KG1 (cell line): ENCODE data around the gene TRIM28.
A peak's percentile ranks its signal among the peaks of the same experiment; 100 is the strongest.
"Not testable (repeated sequence)": the region's sequence is repeated elsewhere in the genome, so short reads cannot be mapped to it uniquely, and the experiment has no call there.

ENCODE experiments used
- DNase-seq: peaks from one replicate; lab custom pipeline; 2025; lab: John Stamatoyannopoulos, UW

The TRIM28 gene

GRCh38 chr19:58519087-58519354, 24.8 kb upstream of the TRIM28 start:
- DNase-seq, result peak; percentile 83

GRCh38 chr19:58519355-58520256, 24.3 kb upstream of the TRIM28 start, which contains the start of gene ZBTB45:
Gene ZBTB45 (minus strand): TSS chr19:58519810. CDS start chr19:58517673, 2,137 bp downstream.
- peak; percentile 95 for DNase-seq

GRCh38 chr19:58520257-58520599, 23.6 kb upstream of the TRIM28 start:
- no peak for DNase-seq

- no peak for DNase-seq
These were observed 22.2 kb upstream of the TRIM28 start for GRCh38 chr19:58521651-58522050.

GRCh38 chr19:58522709-58523108, 21.2 kb upstream of the TRIM28 start:
- no peak for DNase-seq

- DNase-seq, result no peak
These were observed 14.5 kb upstream of the TRIM28 start for GRCh38 chr19:58529405-58529804.

- DNase-seq, result no peak
These were observed 12.6 kb upstream of the TRIM28 start for GRCh38 chr19:58531034-58531840.

GRCh38 chr19:58535857-58536256, 8.0 kb upstream of the TRIM28 start:
- no peak for DNase-seq

GRCh38 chr19:58536852-58537798, 6.7 kb upstream of the TRIM28 start:
- no peak for DNase-seq

GRCh38 chr19:58538257-58539168, 5.4 kb upstream of the TRIM28 start:
- DNase-seq, result no peak

GRCh38 chr19:58539169-58539559, 4.7 kb upstream of the TRIM28 start:
- DNase-seq, result not testable (repeated sequence)

GRCh38 chr19:58542641-58543372, 1.1 kb upstream of the TRIM28 start:
- DNase-seq, result not testable (repeated sequence)

GRCh38 chr19:58544591-58545285, 874 bp downstream of the TRIM28 start:
- DNase-seq, result no peak

GRCh38 chr19:58545286-58546018, 1.6 kb downstream of the TRIM28 start:
- DNase-seq, result no peak

GRCh38 chr19:58546019-58546530, 2.2 kb downstream of the TRIM28 start:
- no peak for DNase-seq

GRCh38 chr19:58547323-58548312, 3.8 kb downstream of the TRIM28 start:
- DNase-seq, result no peak

- no peak for DNase-seq
These were observed 5.2 kb downstream of the TRIM28 start for GRCh38 chr19:58548859-58549663.
